GM19452 (cell line): Measurements from ENCODE around the gene GRIA1.

Experiments used
- ATAC-seq: cut with Tn5 transposase; IDR thresholded peaks from one replicate; pipeline ENCODE4 v1.9.1; 2021; ENCODE audit not compliant: unreplicated experiment

Gene GRIA1

GRCh38 chr5:153490118-153491037 lies at the start of gene GRIA1:
Gene GRIA1, plus strand, starts transcription at chr5:153490670.
- no peak for ATAC-seq

- ATAC-seq: no peak
Measured at GRCh38 chr5:153445875-153446579, 44.4 kb upstream of the GRIA1 start.

DNA sequence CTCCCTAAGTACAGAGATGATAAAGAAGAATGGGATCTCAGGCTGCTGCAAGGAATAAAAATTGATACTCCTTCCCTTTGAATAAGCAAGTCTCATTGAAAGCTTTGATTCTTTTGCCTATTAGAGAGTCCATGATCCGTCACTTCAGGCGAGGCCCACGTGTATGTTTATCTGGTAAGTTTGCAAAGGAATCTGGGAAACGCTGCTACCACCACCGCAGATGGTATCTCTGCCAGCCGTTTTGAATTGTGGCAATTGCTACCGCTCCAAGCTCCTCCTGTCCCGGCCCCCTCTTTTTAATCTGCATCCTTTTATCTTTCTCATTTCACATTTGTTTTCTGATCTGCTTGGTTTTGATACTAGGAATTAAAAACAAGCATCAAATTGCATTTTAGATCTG lies 42.9 kb upstream of the GRIA1 start:
- ATAC-seq: no peak

GRCh38 chr5:153456354-153456753 lies 34.1 kb upstream of the GRIA1 start:
- no peak for ATAC-seq

GRCh38 chr5:153456993-153457392 lies 33.5 kb upstream of the GRIA1 start:
- ATAC-seq: no peak

GRCh38 chr5:153458268-153458667 lies 32.2 kb upstream of the GRIA1 start:
- ATAC-seq: no peak

DNA sequence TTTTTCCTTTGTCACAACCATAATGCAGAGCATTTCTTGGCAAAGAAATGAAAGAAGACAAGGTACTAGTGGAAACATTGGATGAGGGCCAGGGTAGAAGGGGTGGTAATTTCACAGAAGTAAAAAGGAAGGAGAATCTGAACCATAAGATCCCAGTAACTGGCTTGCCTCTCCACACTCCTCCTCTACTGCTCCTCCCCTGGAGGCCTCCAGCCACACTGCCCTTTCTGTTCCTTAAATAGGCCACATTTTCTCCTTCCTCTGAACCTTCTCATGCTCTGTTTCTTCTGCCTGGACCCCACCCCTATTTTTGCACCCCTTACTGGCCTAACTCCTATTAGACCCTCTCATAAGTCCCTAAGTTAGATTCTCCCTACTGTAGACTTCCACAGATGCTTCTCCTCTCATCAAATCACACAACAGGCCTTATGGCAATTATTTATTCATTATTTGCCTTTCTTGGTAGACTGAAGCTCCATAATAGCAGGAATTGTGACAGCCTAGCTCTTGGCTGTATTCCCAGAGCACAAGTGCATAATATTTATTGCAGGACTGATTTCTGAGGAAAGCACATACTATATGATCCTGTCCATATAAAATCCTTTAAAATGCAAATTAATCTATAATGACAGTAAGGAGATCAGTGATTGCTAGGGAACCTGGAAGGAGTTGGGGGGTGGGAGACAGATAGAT lies 31.3 kb upstream of the GRIA1 start:
- ATAC-seq: no peak

GRCh38 chr5:153460421-153460820 lies 30.0 kb upstream of the GRIA1 start:
- no peak for ATAC-seq

GRCh38 chr5:153461341-153461740 lies 29.1 kb upstream of the GRIA1 start:
- no peak for ATAC-seq

GRCh38 chr5:153463806-153464205 lies 26.7 kb upstream of the GRIA1 start:
- ATAC-seq: no peak

GRCh38 chr5:153467546-153467945 lies 22.9 kb upstream of the GRIA1 start:
- ATAC-seq: no peak

GRCh38 chr5:153469423-153469822 lies 21.0 kb upstream of the GRIA1 start:
- ATAC-seq: no peak

DNA sequence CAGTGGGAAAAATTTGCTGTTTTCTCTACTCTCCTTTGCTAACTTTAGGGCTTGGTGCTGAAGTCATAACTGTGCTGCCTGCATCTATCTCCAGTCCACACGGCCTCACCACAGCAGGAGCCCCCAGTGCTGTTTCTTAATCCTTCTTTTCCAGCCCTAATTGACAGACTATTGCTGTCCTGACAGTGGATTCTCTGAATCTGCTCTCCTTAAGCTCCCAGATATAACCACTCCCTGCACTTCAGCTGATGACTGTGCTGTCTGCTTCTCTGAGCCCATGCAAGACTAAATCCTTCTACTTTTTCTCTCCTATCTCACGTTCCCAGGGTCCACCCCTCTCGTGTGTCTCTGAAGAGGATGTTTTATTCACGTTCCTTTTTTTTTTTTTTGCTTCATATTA lies 19.7 kb upstream of the GRIA1 start:
- no peak for ATAC-seq

- ATAC-seq: no peak
Measured at GRCh38 chr5:153476767-153477166, 13.7 kb upstream of the GRIA1 start.

DNA sequence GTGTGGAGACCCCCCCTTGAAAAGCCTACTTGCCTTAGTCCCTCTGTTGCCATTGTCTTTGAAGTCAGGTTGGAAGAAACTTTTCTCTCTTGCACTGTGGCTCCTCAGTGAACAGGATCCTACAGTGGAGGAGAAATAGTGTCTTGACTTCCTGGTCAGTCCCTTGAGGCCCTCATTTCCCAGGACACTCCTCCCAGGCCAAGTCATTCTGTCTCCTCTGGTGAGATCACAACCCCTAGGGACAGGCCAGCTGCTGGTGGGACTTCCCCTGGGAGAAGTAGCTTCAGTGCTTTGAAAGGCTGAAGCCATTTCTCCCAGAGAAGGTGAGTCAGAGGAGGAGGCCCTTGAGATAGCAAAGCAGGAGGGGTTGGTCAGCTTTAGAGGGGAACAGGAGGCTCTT lies 10.1 kb upstream of the GRIA1 start:
- peak; percentile 94 for ATAC-seq

DNA sequence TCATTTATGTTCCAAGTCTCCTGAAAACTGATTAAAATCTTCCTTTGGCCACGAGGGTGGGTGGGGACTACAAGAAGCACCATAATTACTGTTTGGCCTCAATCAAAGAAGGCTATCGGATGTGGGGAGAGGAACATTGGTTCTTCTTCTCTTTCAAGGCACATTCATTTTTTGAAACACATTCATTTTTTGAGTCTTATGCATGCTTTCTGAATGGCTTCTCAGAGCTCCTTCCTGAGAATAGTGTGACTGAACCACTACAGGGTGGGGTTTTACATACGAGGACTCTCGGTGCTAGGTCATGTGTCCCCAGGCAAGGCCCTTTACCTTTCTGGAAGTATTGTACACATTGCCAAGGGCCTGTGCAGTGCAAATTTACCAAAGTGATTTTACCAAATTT lies 7.0 kb upstream of the GRIA1 start:
- ATAC-seq: no peak

DNA sequence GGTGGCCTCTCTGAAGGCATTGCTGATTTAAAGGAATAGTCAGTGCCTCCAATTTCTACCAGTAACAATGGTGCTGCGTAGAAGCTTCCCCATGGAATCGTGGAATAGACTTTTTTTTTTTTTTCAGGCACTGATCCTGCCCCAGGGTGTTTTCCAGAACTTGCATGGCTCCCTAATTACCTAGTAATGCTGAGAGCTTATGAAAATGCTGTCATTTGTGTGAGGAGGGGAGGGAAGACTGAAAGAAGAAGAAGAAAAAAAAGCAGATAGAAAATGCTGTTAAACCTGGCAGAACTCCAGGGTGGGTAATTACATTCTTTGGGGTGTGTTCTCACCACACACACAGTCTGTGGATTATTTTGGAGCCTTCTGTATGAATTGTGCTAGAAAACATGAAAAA lies 4.8 kb upstream of the GRIA1 start:
- ATAC-seq: no peak

DNA sequence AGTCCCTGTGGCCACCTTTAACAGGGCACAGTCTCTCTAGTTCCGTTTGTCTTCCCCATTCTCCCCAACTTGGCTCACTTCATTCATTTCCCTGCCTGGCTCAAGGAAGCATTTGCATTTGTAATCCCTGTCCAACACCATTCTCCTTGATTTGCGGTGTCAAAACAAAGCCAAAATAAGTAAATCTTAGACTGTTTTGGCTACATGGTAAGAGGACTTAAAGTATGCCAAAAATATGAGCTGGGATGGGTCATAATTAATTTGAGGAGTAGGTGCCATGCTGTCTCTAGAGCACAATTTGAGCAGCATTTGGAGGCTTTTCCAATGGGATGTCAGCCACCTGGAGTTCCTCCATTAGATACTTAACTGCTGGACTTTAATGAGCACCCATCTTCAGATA lies 3.7 kb upstream of the GRIA1 start:
- no peak for ATAC-seq

DNA sequence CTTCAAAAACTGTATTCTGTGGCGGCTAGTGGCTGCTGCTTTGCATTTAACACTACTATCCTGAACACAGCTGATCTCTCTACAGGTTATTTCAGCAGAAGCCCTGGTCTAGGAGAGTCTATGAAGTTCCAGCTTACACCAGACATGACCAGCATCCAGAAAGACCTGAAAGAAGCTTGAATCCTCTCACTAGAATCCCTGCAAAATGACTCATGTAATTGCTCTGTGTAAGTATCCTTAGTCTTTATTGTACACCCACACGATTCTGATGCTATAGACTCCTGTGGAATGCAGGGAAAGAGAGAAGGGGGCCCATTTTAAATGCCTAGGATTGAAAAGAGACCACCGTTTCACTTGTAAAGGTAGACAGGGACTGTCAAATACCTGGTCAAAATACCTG lies 859 bp upstream of the GRIA1 start:
- ATAC-seq: no peak

- no peak for ATAC-seq
Measured at GRCh38 chr5:153491038-153491744, 721 bp downstream of the GRIA1 start.

GRCh38 chr5:153491856-153492255 lies 1.4 kb downstream of the GRIA1 start:
- no peak for ATAC-seq
